HG02798 (cell line): ENCODE data around the gene NLGN4Y.
"Not testable (repeated sequence)": the region's sequence is repeated elsewhere in the genome, so short reads cannot be mapped to it uniquely, and the experiment has no call there.

Experiments used
- ATAC-seq: cut with Tn5 transposase; IDR thresholded peaks from one replicate; pipeline ENCODE4 v1.9.1; 2021; ENCODE audit warnings: mild to moderate bottlenecking; ENCODE audit not compliant: unreplicated experiment, poor library complexity

The NLGN4Y gene

GRCh38 chrY:14829366-14829885 lies 305.1 kb downstream of the NLGN4Y start:
- ATAC-seq = no peak

- ATAC-seq = peak; percentile 53
Measured at GRCh38 chrY:14834103-14835060, 310.1 kb downstream of the NLGN4Y start.

- no peak for ATAC-seq
Measured at GRCh38 chrY:14837466-14837865, 313.1 kb downstream of the NLGN4Y start.

- no peak for ATAC-seq
Measured at GRCh38 chrY:14850734-14851133, 326.4 kb downstream of the NLGN4Y start.

DNA sequence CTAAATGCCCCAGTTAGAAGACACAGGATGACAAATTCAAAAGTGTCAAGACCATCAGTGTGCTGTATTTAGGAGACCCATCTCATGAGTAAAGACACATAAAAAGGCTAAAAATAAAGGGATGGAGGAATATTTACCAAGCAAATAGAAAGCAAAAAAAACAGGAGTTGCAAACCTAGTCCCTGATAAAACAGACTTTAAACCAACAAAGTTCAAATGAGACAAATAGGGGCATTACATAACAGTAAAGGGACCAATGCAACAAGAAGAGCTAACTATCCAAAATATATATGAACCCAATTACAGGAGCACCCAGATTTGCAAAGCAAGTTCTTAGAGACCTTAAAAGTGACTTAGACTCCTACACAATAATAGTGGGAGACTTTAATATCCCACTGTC lies 336.1 kb downstream of the NLGN4Y start:
- ATAC-seq = no peak

DNA sequence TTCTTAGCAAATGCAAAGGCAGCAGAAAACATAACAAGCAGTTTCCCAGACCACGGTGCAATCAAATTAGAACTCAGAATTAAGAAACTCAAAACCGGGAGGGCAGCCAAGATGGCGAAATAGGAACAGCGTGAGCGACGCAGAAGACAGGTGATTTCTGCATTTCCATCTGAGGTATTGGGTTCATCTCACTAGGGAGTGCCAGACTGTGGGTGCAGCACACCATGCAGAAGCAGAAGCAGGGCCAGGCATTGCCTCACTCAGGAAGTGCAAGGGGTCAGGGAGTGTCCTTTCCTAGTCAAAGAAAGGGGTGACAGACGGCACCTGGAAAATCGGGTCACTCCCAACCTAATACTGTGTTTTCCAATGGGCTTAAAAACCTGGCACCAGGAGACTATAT lies 336.7 kb downstream of the NLGN4Y start:
- ATAC-seq = not testable (repeated sequence)

DNA sequence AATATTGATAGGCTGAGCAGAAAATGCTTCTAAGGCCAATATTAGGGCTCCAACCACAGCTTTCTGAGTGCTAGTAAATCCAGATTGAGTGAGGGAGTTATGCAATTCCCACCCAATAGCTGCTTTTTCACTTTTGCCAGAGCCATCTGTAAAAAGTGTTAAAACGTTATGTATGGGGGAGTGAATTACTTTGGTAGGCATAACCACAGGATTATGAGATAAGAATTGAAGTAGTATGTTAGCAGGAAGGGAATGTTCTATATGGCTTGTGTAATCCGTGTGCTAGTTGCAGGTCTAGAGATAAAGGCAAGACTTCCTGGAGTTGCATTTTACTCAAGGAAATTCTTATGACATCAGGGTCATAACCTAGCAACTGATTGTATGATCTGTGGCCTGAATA lies 347.6 kb downstream of the NLGN4Y start:
- ATAC-seq = no peak
